ENCODE data around the gene NCOA4. TPM values are rescaled to one million over a fixed set of nuclear protein-coding genes. Genes with fewer than 3 reads are reported as not detected.

The NCOA4 gene
- total RNA-seq, 1 experiment from 2014 or later = 50.6 TPM

DNA sequence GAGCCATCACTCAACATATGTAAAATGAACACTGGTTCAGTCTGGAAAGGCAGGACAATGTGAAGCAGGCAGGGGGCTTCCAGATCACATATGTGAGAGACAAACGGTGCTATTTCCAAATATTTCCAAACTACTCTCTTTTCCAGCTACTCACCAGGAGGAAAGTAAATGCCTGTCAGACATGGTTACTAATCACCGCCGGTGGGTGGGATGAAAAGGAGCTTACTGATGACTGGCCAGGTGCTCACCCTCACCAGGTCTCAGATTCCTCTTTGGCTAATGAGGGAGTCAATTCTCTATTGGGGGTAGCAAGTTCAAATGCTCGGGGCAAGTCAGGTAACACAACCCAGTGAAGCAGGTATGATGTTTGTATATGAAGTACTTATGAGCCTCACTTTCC lies 25.3 kb upstream of the NCOA4 start:
- ChIA-PET POLR2A (ENCODE audit: low non-redundant PET) (no interaction called here), CTCF (no interaction called here)
- H3K4me1 ChIP-seq (ENCODE audit: insufficient read depth, low read length, poor library complexity, severe bottlenecking) = no peaks in the 10 kb centered on the region
- no peaks in the 10 kb centered on the region for H3K9me3 ChIP-seq (ENCODE audit: low read depth, low read length, poor library complexity, severe bottlenecking)
- DNase-seq (ENCODE audit: low spot score) = no peak
- H3K27me3 ChIP-seq (replicated peaks; ENCODE audit: insufficient read depth, low read depth, low read length, poor library complexity) = peaks cover 7% of the 10 kb centered on the region
- H3K36me3 ChIP-seq (ENCODE audit: insufficient read depth, low read length, poor library complexity, severe bottlenecking) = no peaks in the 10 kb centered on the region
- TF ChIP-seq EZH2 (IDR thresholded peaks at IDR 0.05; ENCODE audit: borderline replicate concordance, low read depth, low read length, poor library complexity, severe bottlenecking) = no peak
- TF ChIP-seq, protein P1, sequence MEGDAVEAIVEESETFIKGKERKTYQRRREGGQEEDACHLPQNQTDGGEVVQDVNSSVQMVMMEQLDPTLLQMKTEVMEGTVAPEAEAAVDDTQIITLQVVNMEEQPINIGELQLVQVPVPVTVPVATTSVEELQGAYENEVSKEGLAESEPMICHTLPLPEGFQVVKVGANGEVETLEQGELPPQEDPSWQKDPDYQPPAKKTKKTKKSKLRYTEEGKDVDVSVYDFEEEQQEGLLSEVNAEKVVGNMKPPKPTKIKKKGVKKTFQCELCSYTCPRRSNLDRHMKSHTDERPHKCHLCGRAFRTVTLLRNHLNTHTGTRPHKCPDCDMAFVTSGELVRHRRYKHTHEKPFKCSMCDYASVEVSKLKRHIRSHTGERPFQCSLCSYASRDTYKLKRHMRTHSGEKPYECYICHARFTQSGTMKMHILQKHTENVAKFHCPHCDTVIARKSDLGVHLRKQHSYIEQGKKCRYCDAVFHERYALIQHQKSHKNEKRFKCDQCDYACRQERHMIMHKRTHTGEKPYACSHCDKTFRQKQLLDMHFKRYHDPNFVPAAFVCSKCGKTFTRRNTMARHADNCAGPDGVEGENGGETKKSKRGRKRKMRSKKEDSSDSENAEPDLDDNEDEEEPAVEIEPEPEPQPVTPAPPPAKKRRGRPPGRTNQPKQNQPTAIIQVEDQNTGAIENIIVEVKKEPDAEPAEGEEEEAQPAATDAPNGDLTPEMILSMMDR (conservative IDR thresholded peaks at IDR 0.05; ENCODE audit: low read depth, low read length) = no peak
- intact Hi-C loops (cut with micrococcal nuclease; ENCODE audit: unreplicated experiment) = no loop called here
- no TSS peak for BruUV-seq (replicated peaks)
- H3K4me3 ChIP-seq (ENCODE audit: low read depth, low read length, poor library complexity, severe bottlenecking) = no peak overlapping the region
- no peak overlapping the region for H3K27ac ChIP-seq (ENCODE audit: low read depth, low read length, poor library complexity, severe bottlenecking)

DNA sequence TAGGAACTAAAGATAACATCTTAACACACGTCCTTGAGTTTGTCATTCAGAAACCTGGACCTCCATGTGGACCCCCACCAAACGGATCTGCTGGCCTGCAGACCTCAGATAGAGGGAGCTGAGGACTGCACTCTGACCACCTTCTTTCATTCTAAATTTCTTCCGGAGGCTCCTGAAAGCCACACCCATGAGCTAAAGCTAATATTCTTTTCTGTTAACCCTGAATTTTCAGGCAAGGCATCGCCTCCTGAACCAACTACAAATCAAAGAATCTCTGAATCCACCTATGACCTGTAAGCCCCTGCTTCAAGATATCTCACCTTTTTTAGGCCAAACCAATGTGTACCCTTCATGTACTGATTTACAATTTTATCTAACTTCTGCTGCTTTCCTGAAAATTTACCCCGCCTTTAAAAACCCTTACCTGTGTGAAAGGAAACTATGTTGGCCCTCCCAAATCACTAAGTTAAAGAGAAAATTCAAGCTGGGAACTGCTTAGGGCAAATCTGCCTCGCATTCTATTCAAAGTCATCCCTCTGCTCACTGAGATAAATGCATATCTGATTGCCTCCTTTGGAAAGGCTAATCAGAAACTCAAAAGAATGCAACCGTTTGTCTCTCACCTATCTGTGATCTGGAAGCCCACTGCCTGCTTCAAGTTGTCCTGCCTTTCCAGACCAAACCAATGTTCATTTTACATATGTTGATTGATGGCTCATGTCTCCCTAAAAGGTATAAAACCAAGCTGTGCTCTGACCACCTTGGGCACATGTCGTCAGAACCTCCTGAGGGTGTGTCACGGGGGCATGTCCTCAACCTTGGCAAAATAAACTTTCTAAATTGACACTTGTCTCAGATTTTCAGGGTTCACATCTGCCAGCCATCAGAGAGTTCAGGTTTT lies 23.4 kb upstream of the NCOA4 start:
- Histone ChIP-seq H3K27me3 (replicated peaks; ENCODE audit: insufficient read depth, low read depth, low read length, poor library complexity) (peaks cover 7% of the 10 kb centered on the region), H3K9me3 (ENCODE audit: low read depth, low read length, poor library complexity, severe bottlenecking) (no peaks in the 10 kb centered on the region), H3K4me1 (ENCODE audit: insufficient read depth, low read length, poor library complexity, severe bottlenecking) (no peaks in the 10 kb centered on the region), H3K4me3 (ENCODE audit: low read depth, low read length, poor library complexity, severe bottlenecking) (no peak overlapping the region), H3K36me3 (ENCODE audit: insufficient read depth, low read length, poor library complexity, severe bottlenecking) (no peaks in the 10 kb centered on the region), H3K27ac (ENCODE audit: low read depth, low read length, poor library complexity, severe bottlenecking) (no peak overlapping the region)
- TF ChIP-seq EZH2 (IDR thresholded peaks at IDR 0.05; ENCODE audit: borderline replicate concordance, low read depth, low read length, poor library complexity, severe bottlenecking) = no peak
- TF ChIP-seq, protein P1 (conservative IDR thresholded peaks at IDR 0.05; ENCODE audit: low read depth, low read length) = no peak
- DNase-seq (ENCODE audit: low spot score) = no peak
- intact Hi-C loops (cut with micrococcal nuclease; ENCODE audit: unreplicated experiment) = no loop called here
- POLR2A ChIA-PET (ENCODE audit: low non-redundant PET) = no interaction called here
- no TSS peak for BruUV-seq (replicated peaks)
- CTCF ChIA-PET = no interaction called here

DNA sequence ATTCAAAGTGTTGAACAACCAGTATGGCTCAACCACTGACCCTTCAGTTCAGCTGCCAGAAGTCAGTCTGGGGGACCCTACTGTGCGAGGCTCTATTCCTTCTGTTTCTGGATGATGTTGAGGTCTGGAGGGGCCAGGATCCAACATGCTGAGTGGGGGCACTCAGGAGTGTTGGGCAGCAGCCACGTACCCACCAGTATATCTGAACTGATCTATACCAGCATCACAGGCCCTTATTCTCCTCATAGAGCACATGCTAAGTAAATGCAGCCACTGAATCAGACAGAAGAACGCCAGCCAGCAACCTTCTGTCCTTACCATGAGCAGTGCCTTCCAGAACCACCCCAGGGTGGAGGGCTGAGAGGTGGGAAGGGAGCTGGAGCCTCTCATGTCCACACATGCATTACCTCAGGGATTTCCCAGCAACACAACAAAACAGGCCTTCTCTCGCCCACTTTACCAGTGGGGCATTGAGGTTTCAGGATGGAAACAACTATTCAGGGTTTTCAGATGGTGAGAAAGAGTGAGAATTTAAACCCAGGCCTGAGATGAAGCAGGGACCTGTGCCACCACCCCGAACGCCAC lies 22.5 kb upstream of the NCOA4 start:
- Histone ChIP-seq H3K27me3 (replicated peaks; ENCODE audit: insufficient read depth, low read depth, low read length, poor library complexity) (peaks cover 7% of the 10 kb centered on the region), H3K27ac (ENCODE audit: low read depth, low read length, poor library complexity, severe bottlenecking) (no peak overlapping the region), H3K4me1 (ENCODE audit: insufficient read depth, low read length, poor library complexity, severe bottlenecking) (no peaks in the 10 kb centered on the region), H3K4me3 (ENCODE audit: low read depth, low read length, poor library complexity, severe bottlenecking) (no peak overlapping the region), H3K9me3 (ENCODE audit: low read depth, low read length, poor library complexity, severe bottlenecking) (no peaks in the 10 kb centered on the region), H3K36me3 (ENCODE audit: insufficient read depth, low read length, poor library complexity, severe bottlenecking) (no peaks in the 10 kb centered on the region)
- no TSS peak for BruUV-seq (replicated peaks)
- no peak for DNase-seq (ENCODE audit: low spot score)
- CTCF ChIA-PET = interaction anchor here (0.6 kb wide), 1 partner anchor 13 kb away, joined by 5 read pairs; no protein-coding TSS in a partner anchor
- TF ChIP-seq, protein P1 (conservative IDR thresholded peaks at IDR 0.05; ENCODE audit: low read depth, low read length) = no peak
- intact Hi-C loops (cut with micrococcal nuclease; ENCODE audit: unreplicated experiment) = no loop called here
- POLR2A ChIA-PET (ENCODE audit: low non-redundant PET) = no interaction called here
